ENCODE data around the gene ABCA1.
"Not testable (repeated sequence)": the region's sequence is repeated elsewhere in the genome, so short reads cannot be mapped to it uniquely, and the experiment has no call there.

Gene ABCA1

DNA sequence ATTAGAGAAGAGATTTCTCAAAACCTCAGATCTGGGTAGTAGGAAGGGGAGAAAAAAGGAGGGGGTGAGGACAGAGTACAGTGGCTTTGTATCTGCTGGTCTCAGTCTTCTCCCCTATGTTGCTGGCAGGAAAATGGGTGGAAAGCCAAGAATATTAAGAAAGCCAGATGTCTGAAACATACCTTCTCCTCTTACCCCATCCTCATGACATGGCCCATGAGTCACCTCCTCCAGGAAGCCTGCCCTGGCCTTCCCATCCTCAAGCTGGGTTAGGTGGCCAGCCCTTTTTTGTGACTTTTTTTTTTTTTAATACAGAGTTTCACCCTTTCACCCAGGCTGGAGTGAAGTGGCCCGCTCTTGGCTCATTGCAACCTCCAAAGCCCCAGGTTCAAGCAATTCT is 61.8 kb downstream of the ABCA1 start:
- no peak for FAIRE-seq

GRCh38 chr9:104864675-104865104 is 63.3 kb downstream of the ABCA1 start:
- FAIRE-seq: no peak

GRCh38 chr9:104863180-104863883 is 64.6 kb downstream of the ABCA1 start:
- FAIRE-seq: no peak

- no peak for FAIRE-seq
Observed at GRCh38 chr9:104861397-104861796, 66.6 kb downstream of the ABCA1 start.

DNA sequence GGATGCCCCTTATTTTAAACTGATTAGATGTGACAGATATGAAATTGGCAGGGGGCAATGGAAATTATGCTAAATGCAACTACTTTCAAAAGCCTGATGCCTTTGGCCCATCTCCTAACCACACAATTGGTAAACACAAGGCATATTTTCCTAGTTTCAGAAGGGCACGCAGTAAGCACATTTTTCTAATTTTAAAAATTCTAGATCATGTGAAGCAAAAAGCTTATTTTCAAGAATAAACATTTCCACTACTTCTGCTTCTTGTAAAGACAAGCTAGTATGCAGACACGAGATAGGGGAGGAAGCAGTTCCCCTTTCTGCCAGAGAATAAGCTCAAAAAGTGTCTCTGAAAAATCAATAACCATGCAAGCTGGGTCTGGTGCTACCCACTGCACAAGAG is 67.7 kb downstream of the ABCA1 start:
- FAIRE-seq: no peak

- no peak for FAIRE-seq
Observed at GRCh38 chr9:104858846-104859245, 69.1 kb downstream of the ABCA1 start.

DNA sequence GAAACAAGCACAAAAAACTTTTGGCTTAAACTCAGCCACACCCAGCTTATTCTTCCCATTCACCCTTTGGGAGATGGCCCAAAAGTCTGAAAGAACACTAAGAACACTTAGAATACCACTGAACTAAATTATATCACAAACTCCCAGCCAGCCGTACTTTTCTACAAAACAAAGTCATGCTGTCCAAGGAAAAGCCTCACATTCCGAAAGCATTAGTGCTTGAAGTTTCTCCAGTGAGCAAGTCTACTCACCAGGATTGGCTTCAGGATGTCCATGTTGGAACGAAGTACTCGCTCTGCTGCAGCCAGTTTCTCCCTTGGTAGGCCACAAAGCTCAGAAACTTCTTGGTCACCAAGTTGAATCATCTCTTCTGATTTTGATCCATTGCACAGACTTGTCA is 69.7 kb downstream of the ABCA1 start:
- FAIRE-seq: no peak

- FAIRE-seq: no peak
Observed at GRCh38 chr9:104856413-104856941, 71.5 kb downstream of the ABCA1 start.

DNA sequence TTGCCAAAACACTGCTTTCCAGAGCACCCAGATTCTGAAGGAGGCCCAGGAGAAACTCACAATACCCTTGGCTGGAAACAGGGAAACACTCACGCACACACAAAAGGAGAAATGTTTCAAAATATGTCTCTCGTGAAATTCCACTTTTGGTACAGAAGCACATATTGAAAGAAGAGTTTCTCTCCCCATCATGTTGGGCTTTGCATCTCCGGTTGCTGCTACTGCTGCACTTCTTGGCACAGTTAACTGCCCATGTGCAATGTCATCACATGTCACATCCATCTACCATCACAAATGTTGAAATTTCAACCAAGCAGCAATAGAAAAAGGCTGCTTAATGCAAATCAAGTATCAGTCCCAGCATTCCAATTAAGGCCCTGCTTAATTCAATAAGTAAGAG is 72.1 kb downstream of the ABCA1 start:
- no peak for FAIRE-seq

GRCh38 chr9:104855258-104855657 is 72.7 kb downstream of the ABCA1 start:
- not testable (repeated sequence) for FAIRE-seq

GRCh38 chr9:104854613-104855012 is 73.3 kb downstream of the ABCA1 start:
- no peak for FAIRE-seq

- no peak for FAIRE-seq
Observed at GRCh38 chr9:104853683-104854082, 74.3 kb downstream of the ABCA1 start.

DNA sequence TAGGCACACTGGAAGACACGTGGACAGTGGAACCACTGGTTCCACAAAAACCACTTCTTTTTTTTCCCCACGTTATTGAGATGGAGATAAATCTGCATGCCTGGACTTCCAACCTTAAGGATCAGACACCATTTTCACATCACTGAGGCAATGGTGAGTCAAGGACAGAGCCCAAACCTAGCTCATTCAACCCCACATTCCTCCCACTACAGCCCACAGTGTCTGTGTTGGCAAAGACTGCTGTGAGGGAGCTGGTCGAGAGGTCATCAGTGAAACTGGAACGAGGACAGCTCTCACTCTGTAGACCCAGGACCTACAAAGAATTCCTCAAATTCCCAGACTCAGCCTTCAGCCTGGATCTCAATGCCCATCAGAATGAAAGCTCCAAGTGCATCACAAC is 74.8 kb downstream of the ABCA1 start:
- FAIRE-seq: no peak

DNA sequence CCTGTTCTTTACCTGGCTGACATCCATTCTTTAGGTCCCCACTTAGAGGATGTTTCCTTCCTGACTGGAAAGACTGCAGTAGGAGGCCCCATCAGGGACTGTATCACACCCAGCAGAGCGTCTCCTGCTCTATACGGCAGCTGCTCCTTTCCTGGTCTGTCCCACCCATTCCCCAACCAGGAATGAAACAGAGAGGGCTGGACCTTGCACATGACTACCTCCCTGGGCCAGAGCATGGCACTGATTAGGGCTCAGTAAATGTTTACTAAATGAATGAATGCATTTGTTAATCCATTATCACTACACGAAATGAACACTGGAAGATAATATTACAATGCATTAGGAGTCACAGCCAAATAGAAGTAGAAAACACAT is 76.4 kb downstream of the ABCA1 start:
- FAIRE-seq: no peak

DNA sequence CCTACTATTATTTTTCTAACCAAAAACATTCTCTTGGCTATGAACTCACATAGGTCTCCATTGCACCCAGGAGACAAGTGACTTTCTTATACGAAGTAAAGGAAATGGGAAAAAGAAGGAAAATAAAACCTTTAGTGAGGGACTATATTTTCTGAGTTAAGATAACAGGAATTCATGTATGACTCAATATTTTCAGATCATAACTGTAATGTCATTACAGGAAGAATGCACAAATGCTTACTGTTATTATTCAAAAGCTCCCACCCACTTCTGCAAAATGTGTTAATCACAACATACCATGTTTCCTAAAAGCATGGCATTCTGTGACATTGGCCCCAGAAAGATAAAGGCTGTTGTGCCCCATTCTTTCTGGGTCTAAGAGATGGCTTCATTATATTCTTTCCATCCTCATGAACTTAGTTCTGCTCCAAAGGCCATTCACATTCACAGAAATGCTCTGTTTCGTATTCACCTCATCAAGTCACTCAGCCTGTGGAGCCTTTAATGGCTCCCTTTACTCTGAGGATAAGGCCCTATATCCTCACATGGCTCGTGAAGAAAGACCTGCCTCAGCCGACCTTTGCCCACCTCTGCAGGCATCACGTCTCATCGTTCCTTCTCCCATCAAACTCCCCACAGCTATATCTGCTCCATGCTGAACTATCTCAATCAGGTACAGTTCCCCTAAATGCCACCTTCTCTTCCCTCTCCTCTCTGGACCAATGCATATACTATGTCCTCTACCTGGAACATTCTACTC is 77.0 kb downstream of the ABCA1 start:
- FAIRE-seq: no peak

- no peak for FAIRE-seq
Observed at GRCh38 chr9:104849023-104849422, 78.9 kb downstream of the ABCA1 start.

DNA sequence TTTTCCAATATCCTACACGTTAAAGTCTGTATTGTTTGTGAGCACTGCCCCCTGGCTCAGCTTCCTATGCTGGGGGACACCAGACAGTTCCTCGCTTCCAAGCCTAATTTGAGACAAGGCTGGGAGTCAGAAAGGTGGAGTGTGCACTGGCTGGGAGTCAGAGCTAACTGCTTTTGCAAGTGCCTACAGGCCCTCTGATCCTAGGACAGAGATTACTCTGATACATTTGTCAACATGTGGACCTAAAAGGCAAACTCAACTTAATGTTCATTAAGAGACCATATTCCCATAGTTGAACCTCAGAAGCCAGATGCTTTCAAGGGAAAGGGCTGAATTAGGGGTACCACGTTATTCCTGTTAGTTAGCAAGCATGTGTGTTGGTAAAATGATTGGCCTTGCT is 83.2 kb downstream of the ABCA1 start:
- FAIRE-seq: no peak

DNA sequence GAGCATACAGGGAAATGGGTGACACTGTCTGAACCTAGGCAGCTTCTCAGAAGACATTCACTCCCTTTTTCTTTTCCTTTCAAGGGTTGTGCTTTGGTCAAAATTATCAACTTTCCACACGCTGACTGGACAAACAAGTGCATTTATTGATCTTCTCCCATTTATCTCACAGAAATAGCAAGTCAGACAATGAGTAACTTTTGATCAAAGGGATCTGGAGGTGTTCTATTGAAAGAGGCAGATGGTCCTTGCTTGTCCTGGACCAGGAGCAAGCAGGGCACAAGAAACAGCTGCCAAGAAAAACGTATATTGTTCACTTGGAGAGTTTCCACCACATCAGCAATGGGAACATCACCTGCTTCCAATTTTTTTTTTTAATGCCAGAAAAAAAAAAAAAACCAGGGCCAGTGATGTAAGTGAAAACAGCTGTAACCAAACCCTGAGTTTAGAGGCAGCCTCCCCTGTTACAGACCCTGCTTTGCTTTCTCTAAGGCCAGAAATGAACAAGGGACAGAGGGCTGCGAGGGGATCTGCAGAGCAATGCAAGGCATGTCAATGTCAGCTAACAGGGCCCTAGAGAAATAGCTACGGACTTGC is 84.2 kb downstream of the ABCA1 start:
- FAIRE-seq: no peak

- no peak for FAIRE-seq
Observed at GRCh38 chr9:104842698-104843097, 85.3 kb downstream of the ABCA1 start.

DNA sequence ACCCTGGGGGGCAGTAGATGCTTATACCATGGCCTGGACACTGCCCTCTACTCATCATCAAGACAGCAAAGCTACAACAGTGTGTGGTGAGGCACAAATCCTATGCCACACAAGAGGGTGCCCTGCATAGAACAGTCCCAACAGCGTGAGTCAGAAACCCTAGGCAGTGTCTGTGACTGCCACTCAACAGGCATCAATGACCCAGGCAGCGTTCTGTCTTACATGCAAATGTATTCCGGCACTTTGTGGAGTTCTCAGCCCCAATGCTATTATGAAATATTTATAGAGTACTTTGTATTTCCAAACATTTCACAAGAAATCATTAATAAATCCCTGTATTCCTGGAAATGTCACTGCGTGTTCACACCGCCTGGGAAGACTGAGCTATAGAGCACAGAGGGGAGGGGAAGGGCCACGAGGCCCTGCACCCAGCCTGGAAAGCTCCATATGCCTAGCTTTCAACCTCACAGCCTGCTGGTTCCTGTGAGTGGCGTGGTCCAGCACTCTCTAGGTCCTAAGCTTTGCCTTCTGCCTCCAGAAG is 86.3 kb downstream of the ABCA1 start:
- no peak for FAIRE-seq

DNA sequence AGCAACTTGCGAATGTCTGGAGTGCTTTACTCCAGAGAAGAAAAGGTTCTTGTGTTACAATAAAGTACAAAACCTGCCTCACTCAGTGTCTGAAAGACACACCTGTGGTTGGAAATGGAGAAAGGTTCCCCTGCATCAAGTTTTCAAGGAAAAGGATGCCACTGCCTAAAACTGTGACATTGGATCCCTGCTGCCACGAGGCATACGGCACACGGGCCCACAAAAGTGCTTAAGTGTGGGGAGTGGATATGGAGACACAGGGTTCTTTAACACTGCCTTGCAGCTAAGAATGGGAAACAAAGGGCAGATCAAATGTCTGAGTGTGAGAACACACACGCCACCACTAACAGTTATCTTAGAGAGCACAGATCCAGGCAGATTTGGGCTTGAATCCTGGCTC is 89.0 kb downstream of the ABCA1 start:
- FAIRE-seq: no peak

GRCh38 chr9:104836767-104837166 is 91.2 kb downstream of the ABCA1 start:
- FAIRE-seq: no peak

- FAIRE-seq: no peak
Observed at GRCh38 chr9:104836235-104836634, 91.7 kb downstream of the ABCA1 start.

- FAIRE-seq: no peak
Observed at GRCh38 chr9:104835161-104835560, 92.8 kb downstream of the ABCA1 start.
